OCI-LY1 (cell line): ENCODE measurements around the gene TTC19.

Experiments
- H2AFZ ChIP-seq: fragments of 200-600 bp; sonication (generic), shearing (Covaris generic); 2 replicates; pipeline ENCODE4 v1.6.0; 2014; ENCODE audit warnings: antibody characterized with exemption, mild to moderate bottlenecking, low read length
- H3F3A ChIP-seq: fragments of 200-600 bp; sonication (generic), shearing (Covaris generic); 2 replicates; pipeline ENCODE4 v1.6.0; 2014; ENCODE audit warnings: mild to moderate bottlenecking, antibody characterized with exemption, low read length, moderate library complexity; ENCODE audit not compliant: insufficient read depth
- H3K27ac ChIP-seq: fragments of 200-600 bp; sonication (generic); 2 replicates; pipeline ENCODE4 v1.5.1; 2014; ENCODE audit warnings: low read length, mixed run types, mild to moderate bottlenecking, low read depth; ENCODE audit not compliant: poor library complexity, severe bottlenecking
- H3K27me3 ChIP-seq: fragments of 200-600 bp; sonication (generic); 2 replicates; pipeline ENCODE4 v1.6.0; 2014; ENCODE audit warnings: antibody characterized with exemption, mild to moderate bottlenecking, low read length, moderate library complexity; ENCODE audit not compliant: insufficient read depth
- H3K36me3 ChIP-seq: fragments of 200-600 bp; sonication (generic); 2 replicates; pipeline ENCODE4 v1.6.1; 2014; ENCODE audit warnings: mild to moderate bottlenecking, antibody characterized with exemption, low read length, moderate library complexity, mixed read lengths; ENCODE audit not compliant: insufficient read depth
- H3K4me1 ChIP-seq: fragments of 200-600 bp; sonication (generic); 2 replicates; pipeline ENCODE4 v1.5.1; 2014; ENCODE audit warnings: mild to moderate bottlenecking, low read length, moderate library complexity; ENCODE audit not compliant: insufficient read depth, severe bottlenecking
- H3K4me2 ChIP-seq: fragments of 200-600 bp; sonication (generic), shearing (Covaris generic); 2 replicates; pipeline ENCODE4 v1.6.1; 2014; ENCODE audit warnings: low read length
- H3K4me3 ChIP-seq: fragments of 200-600 bp; sonication (generic); 2 replicates; pipeline ENCODE4 v1.5.1; 2014; ENCODE audit warnings: low read length, low read depth, mild to moderate bottlenecking, mixed read lengths; ENCODE audit not compliant: poor library complexity, severe bottlenecking
- H3K79me2 ChIP-seq: fragments of 200-600 bp; shearing (Covaris generic); 2 replicates; pipeline ENCODE4 v1.6.1; 2016; ENCODE audit warnings: mixed run types, low read length, mixed read lengths; ENCODE audit not compliant: insufficient read depth
- H3K9ac ChIP-seq: fragments of 200-600 bp; sonication (generic), shearing (Covaris generic); 2 replicates; pipeline ENCODE4 v1.6.1; 2014; ENCODE audit warnings: mild to moderate bottlenecking, low read length, mixed read lengths
- H3K9me2 ChIP-seq: fragments of 200-600 bp; sonication (generic), shearing (Covaris generic); 2 replicates; pipeline ENCODE4 v1.6.1; 2014; ENCODE audit warnings: low read depth, mild to moderate bottlenecking, low read length, mixed read lengths
- H3K9me3 ChIP-seq: fragments of 200-600 bp; shearing (Covaris generic); 2 replicates; pipeline ENCODE4 v1.6.1; 2014; ENCODE audit warnings: low read length, mixed read lengths
- H4K20me1 ChIP-seq: fragments of 200-600 bp; sonication (generic), shearing (Covaris generic); 2 replicates; pipeline ENCODE4 v1.6.0; 2016; ENCODE audit warnings: mild to moderate bottlenecking, low read length; ENCODE audit not compliant: insufficient read depth
- CTCF ChIP-seq: fragments of 200-600 bp; sonication (generic), shearing (Covaris generic); IDR thresholded peaks from 2 replicates; pipeline ENCODE4 v1.5.1; 2017; ENCODE audit warnings: mild to moderate bottlenecking, antibody characterized with exemption, low read length, moderate library complexity, mixed read lengths
- EZH2 ChIP-seq: fragments of 200-600 bp; sonication (generic), shearing (Covaris generic); IDR thresholded peaks from 2 replicates; pipeline ENCODE4 v1.8.0; 2017; ENCODE audit warnings: borderline replicate concordance, mixed run types, mild to moderate bottlenecking, antibody characterized with exemption, low read length, moderate library complexity, mixed read lengths

The TTC19 gene

GRCh38 chr17:16005636-16006035 is 6.0 kb downstream of the TTC19 start:
- Histone ChIP-seq H3K9ac (no peak overlapping the region), H3K9me3 (no peaks in the 10 kb centered on the region; the same call in 1 of the 2 replicates), H3K9me2 (no peaks in the 10 kb centered on the region), H2AFZ (no peak overlapping the region), H3K27me3 (no peaks in the 10 kb centered on the region), H3K36me3 (peaks cover 90% of the 10 kb centered on the region), H3K79me2 (peaks cover 9% of the 10 kb centered on the region), H4K20me1 (no peaks in the 10 kb centered on the region), H3F3A (no peaks in the 10 kb centered on the region), H3K4me1 (peaks cover 6% of the 10 kb centered on the region), H3K4me3 (no peak overlapping the region), H3K27ac (no peak overlapping the region), H3K4me2 (no peak overlapping the region)
- TF ChIP-seq CTCF (no peak), EZH2 (no peak)

GRCh38 chr17:16007439-16007838 is 7.8 kb downstream of the TTC19 start:
- Histone ChIP-seq H3K36me3 (peaks cover 91% of the 10 kb centered on the region), H3F3A (no peaks in the 10 kb centered on the region), H3K4me3 (no peak overlapping the region), H3K27me3 (no peaks in the 10 kb centered on the region), H3K79me2 (no peaks in the 10 kb centered on the region), H3K9ac (no peak overlapping the region), H2AFZ (no peak overlapping the region), H3K4me2 (no peak overlapping the region), H3K9me3 (no peaks in the 10 kb centered on the region), H3K9me2 (no peaks in the 10 kb centered on the region), H3K4me1 (no peaks in the 10 kb centered on the region), H3K27ac (no peak overlapping the region), H4K20me1 (no peaks in the 10 kb centered on the region)
- TF ChIP-seq CTCF = no peak
- no peak for TF ChIP-seq EZH2

DNA sequence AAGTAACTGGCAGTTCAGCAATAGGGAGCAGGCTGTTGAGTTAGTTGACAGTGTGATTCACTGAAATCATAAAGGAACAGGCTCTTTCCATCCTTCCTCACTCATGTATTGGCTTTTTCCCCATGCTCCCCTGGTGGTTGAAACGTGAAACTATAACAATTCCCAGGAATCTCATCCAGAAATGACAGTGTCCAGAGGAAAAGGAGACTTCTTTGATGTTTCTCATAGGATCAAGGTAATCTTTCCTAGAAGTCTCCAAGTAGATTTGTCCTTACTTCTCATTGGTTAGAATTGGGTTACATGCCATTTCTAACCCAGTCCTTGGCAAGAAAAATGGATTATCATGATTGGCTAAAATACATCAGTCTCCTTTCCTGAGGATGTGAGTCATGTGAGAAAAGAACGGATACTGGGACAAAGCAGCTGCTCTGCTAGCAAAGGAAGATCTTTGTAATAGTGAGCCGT is 14.4 kb downstream of the TTC19 start:
- no peak for TF ChIP-seq EZH2
- peak; percentile 12; the same call in 1 of the 2 replicates for TF ChIP-seq CTCF
- no peak overlapping the region for H3K4me3 ChIP-seq
- H2AFZ ChIP-seq = no peak overlapping the region
- H3K27ac ChIP-seq = no peak overlapping the region
- no peaks in the 10 kb centered on the region for H3K27me3 ChIP-seq
- no peaks in the 10 kb centered on the region for H3K4me1 ChIP-seq
- H3K36me3 ChIP-seq = peaks cover 73% of the 10 kb centered on the region
- H3F3A ChIP-seq = no peaks in the 10 kb centered on the region
- no peak overlapping the region for H3K4me2 ChIP-seq
- no peaks in the 10 kb centered on the region for H3K79me2 ChIP-seq
- no peaks in the 10 kb centered on the region for H3K9me3 ChIP-seq
- H4K20me1 ChIP-seq = no peaks in the 10 kb centered on the region
- no peaks in the 10 kb centered on the region for H3K9me2 ChIP-seq
- no peak overlapping the region for H3K9ac ChIP-seq
